Nephron progenitor cell (in vitro differentiated cells): ENCODE results near the gene ZNF616.

Experiments used
- DNase-seq: peaks from one replicate; pipeline ENCODE4 v3.0.0; 2021
- H3K27ac Mint-ChIP-seq: 2 replicates; pipeline ENCODE4 v1.8.0; 2021; ENCODE audit warnings: mild to moderate bottlenecking, moderate library complexity, mixed read lengths
- H3K27me3 Mint-ChIP-seq: 2 replicates; pipeline ENCODE4 v1.8.0; 2021; ENCODE audit warnings: mild to moderate bottlenecking, low read depth, mixed read lengths; ENCODE audit not compliant: poor library complexity
- H3K36me3 Mint-ChIP-seq: 2 replicates; pipeline ENCODE4 v1.8.0; 2021; ENCODE audit warnings: low read depth, mixed read lengths
- H3K4me1 Mint-ChIP-seq: 2 replicates; pipeline ENCODE4 v1.8.0; 2021; ENCODE audit warnings: mixed read lengths
- H3K4me3 Mint-ChIP-seq: 2 replicates; pipeline ENCODE4 v1.8.0; 2021; ENCODE audit warnings: mild to moderate bottlenecking, moderate library complexity, mixed read lengths
- H3K9me3 Mint-ChIP-seq: 2 replicates; pipeline ENCODE4 v1.8.0; 2021; ENCODE audit warnings: mild to moderate bottlenecking, moderate library complexity, mixed read lengths
- CTCF ChIP-seq: fragments of 200-600 bp; sonication (generic); IDR thresholded peaks from 2 replicates; pipeline ENCODE4 v1.5.0; 2021; ENCODE audit warnings: antibody characterized with exemption

Gene ZNF616

GRCh38 chr19:52070496-52070895, 69.2 kb downstream of the ZNF616 start:
- Mint-ChIP-seq H3K9me3 (peaks cover 100% of the 10 kb centered on the region), H3K4me1 (no peaks in the 10 kb centered on the region), H3K27ac (no peak overlapping the region), H3K27me3 (no peaks in the 10 kb centered on the region), H3K4me3 (no peak overlapping the region), H3K36me3 (peaks cover 100% of the 10 kb centered on the region)
- TF ChIP-seq CTCF: no peak
- no peak for DNase-seq

DNA sequence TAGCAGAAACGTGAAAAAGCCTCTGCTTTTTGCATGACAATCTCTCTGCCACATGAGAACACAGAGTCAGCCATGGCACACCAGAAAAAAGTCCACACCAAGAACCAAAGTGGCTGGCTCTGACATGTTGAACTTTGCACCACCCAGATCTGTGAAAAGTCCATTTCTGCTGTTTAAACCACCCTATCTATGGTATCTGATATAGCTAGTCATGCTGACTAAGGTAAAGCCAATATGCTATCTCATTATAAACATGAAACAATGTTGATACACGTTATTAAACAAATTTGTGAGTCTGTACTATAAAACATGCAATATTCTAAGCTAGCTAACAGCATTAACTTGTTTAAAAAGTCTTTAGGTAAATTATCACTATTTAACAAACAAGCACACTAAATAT, 70.1 kb downstream of the ZNF616 start:
- no peak overlapping the region for H3K27ac Mint-ChIP-seq
- no peaks in the 10 kb centered on the region for H3K4me1 Mint-ChIP-seq
- no peak overlapping the region for H3K4me3 Mint-ChIP-seq
- H3K27me3 Mint-ChIP-seq: no peaks in the 10 kb centered on the region
- peaks cover 100% of the 10 kb centered on the region for H3K36me3 Mint-ChIP-seq
- no peak for TF ChIP-seq CTCF
- peaks cover 100% of the 10 kb centered on the region for H3K9me3 Mint-ChIP-seq
- DNase-seq: no peak

GRCh38 chr19:52066258-52066863, 73.4 kb downstream of the ZNF616 start:
- peaks cover 98% of the 10 kb centered on the region for H3K9me3 Mint-ChIP-seq
- DNase-seq: no peak
- H3K27ac Mint-ChIP-seq: no peak overlapping the region
- H3K4me3 Mint-ChIP-seq: no peak overlapping the region
- peaks cover 100% of the 10 kb centered on the region for H3K36me3 Mint-ChIP-seq
- H3K27me3 Mint-ChIP-seq: no peaks in the 10 kb centered on the region
- TF ChIP-seq CTCF: no peak
- no peaks in the 10 kb centered on the region for H3K4me1 Mint-ChIP-seq

DNA sequence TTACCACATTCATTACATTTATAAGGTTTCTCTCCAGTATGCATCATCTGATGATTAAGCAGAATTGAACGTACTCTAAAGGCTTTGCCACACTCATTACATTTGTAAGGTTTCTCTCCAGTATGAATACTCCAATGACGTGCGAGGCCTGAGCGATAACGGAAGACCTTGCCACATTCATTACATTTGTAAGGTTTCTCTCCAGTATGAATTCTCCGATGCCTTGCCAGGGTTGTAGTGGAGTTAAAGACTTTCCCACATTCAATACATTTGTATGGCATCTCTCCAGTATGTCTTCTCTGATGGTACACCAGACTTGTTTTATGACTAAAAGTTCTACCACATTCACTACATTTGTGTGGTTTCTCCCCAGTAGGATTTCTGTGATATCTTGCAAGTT, 74.3 kb downstream of the ZNF616 start:
- Mint-ChIP-seq H3K4me3 (no peak overlapping the region), H3K27ac (no peak overlapping the region), H3K27me3 (peaks cover 5% of the 10 kb centered on the region), H3K4me1 (no peaks in the 10 kb centered on the region), H3K9me3 (peaks cover 98% of the 10 kb centered on the region), H3K36me3 (peaks cover 100% of the 10 kb centered on the region)
- DNase-seq: no peak
- no peak for TF ChIP-seq CTCF
